GM12892 (cell line): ENCODE data around the gene ATCAY.

Experiments
- POLR2A ChIP-seq: IDR thresholded peaks from 2 replicates; pipeline ENCODE4 v1.6.1; 2011; ENCODE audit warnings: low read depth, low read length, control low read depth
- POLR2AphosphoS5 ChIP-seq: IDR thresholded peaks from 2 replicates; pipeline ENCODE4 v1.6.1; 2011; ENCODE audit warnings: low read depth, low read length, control low read depth
- TAF1 ChIP-seq: IDR thresholded peaks from 2 replicates; pipeline ENCODE4 v1.6.1; 2011; ENCODE audit warnings: low read depth, mild to moderate bottlenecking, control low read depth, low read length, borderline replicate concordance

DNA sequence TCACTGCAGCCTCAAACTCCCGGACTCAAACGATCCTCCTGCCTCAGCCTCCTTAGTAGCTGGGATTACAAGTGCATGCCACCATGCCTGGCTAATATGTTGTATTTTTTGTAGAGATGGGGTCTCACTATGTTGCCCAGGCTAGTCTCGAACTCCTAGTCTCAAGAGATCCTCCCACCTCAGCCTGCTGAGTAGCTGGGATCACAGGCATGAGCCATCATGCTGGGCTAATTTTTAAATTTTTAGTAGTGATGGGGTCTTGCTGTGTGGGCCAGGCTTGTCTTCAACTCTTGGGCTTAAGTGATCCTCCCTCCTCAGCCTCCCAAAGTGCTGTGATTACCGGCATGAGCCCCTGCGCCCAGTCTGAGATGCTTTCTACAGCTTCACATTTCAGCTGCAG lies 15.3 kb downstream of the ATCAY start:
- TF ChIP-seq POLR2A = no peak
- no peak for TF ChIP-seq POLR2AphosphoS5
- no peak for TF ChIP-seq TAF1
